Glutamatergic neuron (in vitro differentiated cells): Measurements from ENCODE around the gene MRPL4. TPM values are rescaled to one million over a fixed set of nuclear protein-coding genes. Genes with fewer than 3 reads are reported as not detected.

Source experiments
- DNase-seq: peaks from one replicate; pipeline ENCODE4 v3.0.0; 2022
- H3K27ac Mint-ChIP-seq: one replicate; pipeline ENCODE4 v1.8.0; 2020; ENCODE audit warnings: mild to moderate bottlenecking, mixed read lengths, inconsistent platforms; ENCODE audit not compliant: unreplicated experiment
- H3K27me3 Mint-ChIP-seq: one replicate; pipeline ENCODE4 v1.8.0; 2020; ENCODE audit warnings: mild to moderate bottlenecking, moderate library complexity, mixed read lengths, inconsistent platforms; ENCODE audit not compliant: unreplicated experiment
- H3K36me3 Mint-ChIP-seq: one replicate; pipeline ENCODE4 v1.8.0; 2020; ENCODE audit warnings: mild to moderate bottlenecking, mixed read lengths, inconsistent platforms; ENCODE audit not compliant: unreplicated experiment
- H3K4me1 Mint-ChIP-seq: one replicate; pipeline ENCODE4 v1.8.0; 2020; ENCODE audit warnings: mild to moderate bottlenecking, low read depth, mixed read lengths, inconsistent platforms; ENCODE audit not compliant: unreplicated experiment
- H3K4me3 Mint-ChIP-seq: one replicate; pipeline ENCODE4 v1.8.0; 2020; ENCODE audit warnings: mild to moderate bottlenecking, mixed read lengths, inconsistent platforms; ENCODE audit not compliant: unreplicated experiment
- H3K9me3 Mint-ChIP-seq: one replicate; pipeline ENCODE4 v1.8.0; 2020; ENCODE audit warnings: mild to moderate bottlenecking, moderate library complexity, mixed read lengths, inconsistent platforms; ENCODE audit not compliant: unreplicated experiment
- CTCF ChIP-seq: fragments of 200-600 bp; sonication (generic); IDR thresholded peaks from one replicate; pipeline ENCODE4 v1.5.0; 2021; ENCODE audit not compliant: partially characterized antibody, unreplicated experiment
- total RNA-seq: library from RNA; stranded (reverse); fragmentation: NEBNext Ultra II Directional; extraction: Animal tissue kit (Norgen Biotek cat#: 25700); gene quantifications from one replicate; pipeline ENCODE4 v1.2.1, GENCODE V29; 2021; ENCODE audit not compliant: unreplicated experiment

MRPL4 gene
- total RNA-seq, 1 donor from 2014 or later = 42.8 TPM

- no peak overlapping the region for H3K27ac Mint-ChIP-seq
- peaks cover 5% of the 10 kb centered on the region for H3K4me1 Mint-ChIP-seq
- H3K9me3 Mint-ChIP-seq = peaks cover 12% of the 10 kb centered on the region
- no peaks in the 10 kb centered on the region for H3K36me3 Mint-ChIP-seq
- no peak for DNase-seq
- H3K4me3 Mint-ChIP-seq = peak overlapping the region; percentile 84
- H3K27me3 Mint-ChIP-seq = peaks cover 38% of the 10 kb centered on the region
- TF ChIP-seq CTCF = no peak
These were observed 39.7 kb downstream of the MRPL4 start for GRCh38 chr19:10291554-10292205.

GRCh38 chr19:10292206-10292788 lies 40.3 kb downstream of the MRPL4 start:
- peak; percentile 94 for DNase-seq
- Mint-ChIP-seq H3K9me3 (peaks cover 12% of the 10 kb centered on the region), H3K4me3 (peak overlapping the region; percentile 84), H3K27me3 (peaks cover 38% of the 10 kb centered on the region), H3K4me1 (peaks cover 5% of the 10 kb centered on the region), H3K36me3 (no peaks in the 10 kb centered on the region), H3K27ac (peak overlapping the region; percentile 80)
- no peak for TF ChIP-seq CTCF

- Mint-ChIP-seq H3K9me3 (peaks cover 9% of the 10 kb centered on the region), H3K4me1 (peaks cover 5% of the 10 kb centered on the region), H3K27me3 (peaks cover 35% of the 10 kb centered on the region), H3K36me3 (no peaks in the 10 kb centered on the region), H3K27ac (peak overlapping the region; percentile 80), H3K4me3 (peak overlapping the region; percentile 84)
- no peak for DNase-seq
- TF ChIP-seq CTCF = no peak
These were observed 41.0 kb downstream of the MRPL4 start for GRCh38 chr19:10292789-10293636.

- Mint-ChIP-seq H3K4me1 (peaks cover 5% of the 10 kb centered on the region), H3K36me3 (no peaks in the 10 kb centered on the region)
- no peak for TF ChIP-seq CTCF
These were observed 41.8 kb downstream of the MRPL4 start for GRCh38 chr19:10293637-10294367.

More at GRCh38 chr19:10293637-10294367, 41.8 kb downstream of the MRPL4 start:
- H3K9me3 Mint-ChIP-seq = peaks cover 9% of the 10 kb centered on the region
- peak overlapping the region; percentile 84 for H3K4me3 Mint-ChIP-seq
- no peak for DNase-seq
- H3K27me3 Mint-ChIP-seq = peaks cover 31% of the 10 kb centered on the region
- H3K27ac Mint-ChIP-seq = no peak overlapping the region
